T-helper 9 cell (primary cell): Measurements from ENCODE around the gene TMEM236.
"Not testable (repeated sequence)": the region's sequence is repeated elsewhere in the genome, so short reads cannot be mapped to it uniquely, and the experiment has no call there.

Experiments
- DNase-seq: peaks from one replicate; pipeline ENCODE4 v3.0.0-alpha.2; 2020
- total RNA-seq, 2 donors: gene quantifications; one replicate each; lab custom pipeline; 2026; lab: John Stamatoyannopoulos, UW

Gene TMEM236, protein sequence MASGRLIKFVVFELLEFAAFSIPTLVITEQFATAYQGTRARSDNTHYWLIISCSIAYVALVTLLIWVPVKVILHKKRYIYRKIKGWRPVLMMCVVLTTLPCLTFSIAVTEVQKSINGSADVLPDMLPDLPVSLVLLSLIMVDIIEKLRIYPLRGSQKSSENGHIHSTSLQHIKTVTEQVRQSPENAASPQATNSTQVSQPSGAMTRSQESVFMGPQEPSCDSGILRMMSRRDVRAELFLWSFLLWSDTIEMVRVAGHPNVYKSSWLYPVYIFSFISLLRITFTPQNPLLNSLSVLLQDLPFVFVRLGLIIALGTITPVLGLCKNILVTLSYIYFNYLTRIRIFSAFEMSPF
- total RNA-seq: 0.84 to 1.2 reads per million in 2 donors

DNA sequence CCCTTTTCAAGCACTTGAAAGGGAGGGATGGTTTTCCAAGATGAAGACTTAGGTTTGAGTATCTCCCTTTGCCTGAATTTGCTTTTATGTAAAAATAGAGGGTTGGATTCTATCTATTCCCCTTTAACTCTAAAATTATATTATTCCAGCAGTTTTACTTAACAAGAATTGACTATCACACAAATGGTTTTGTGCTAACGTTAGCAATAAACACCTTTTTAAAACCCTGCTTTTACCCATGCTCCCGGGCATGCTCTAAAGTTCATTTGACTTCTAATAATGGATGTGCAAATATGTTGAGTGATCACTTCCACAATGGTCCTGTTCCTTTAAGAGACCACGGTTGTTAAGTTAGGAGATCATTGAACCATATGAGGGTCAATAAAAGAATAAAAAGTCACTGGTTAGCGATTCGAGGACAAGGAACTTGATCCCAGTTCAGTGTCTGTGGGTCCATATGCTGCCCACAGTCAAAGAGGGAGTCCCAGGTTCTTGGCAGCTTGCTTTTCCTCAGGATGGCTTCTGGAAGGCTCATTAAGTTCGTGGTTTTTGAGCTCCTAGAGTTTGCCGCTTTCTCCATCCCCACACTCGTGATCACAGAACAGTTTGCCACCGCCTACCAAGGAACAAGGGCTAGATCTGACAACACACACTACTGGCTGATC is at the start of gene TMEM236:
Gene TMEM236, plus strand, starts transcription at position 421 of the 665 bp plus-strand sequence. Its CDS starts 95 bp downstream, at position 516.
- DNase-seq: no peak

DNA sequence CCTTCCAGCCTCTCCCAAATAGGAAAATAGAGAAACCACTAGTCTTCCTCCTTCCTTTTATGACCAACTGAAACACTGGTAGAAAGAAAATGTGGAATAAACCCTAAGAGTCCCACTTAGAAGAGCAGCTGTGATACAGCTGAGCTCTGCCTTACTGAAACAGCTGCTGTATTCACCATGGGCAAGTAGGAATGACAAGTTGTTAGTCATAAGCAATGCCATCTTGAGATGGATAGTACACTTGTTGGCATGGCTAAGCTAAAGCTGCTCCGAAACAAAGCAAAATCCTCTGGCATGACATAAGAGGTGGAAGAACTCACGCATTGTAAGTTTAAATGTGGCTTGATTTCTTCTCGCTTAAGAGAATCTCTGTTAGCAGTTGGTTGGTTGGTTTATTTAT is 48.3 kb upstream of the TMEM236 start:
- DNase-seq: no peak

DNA sequence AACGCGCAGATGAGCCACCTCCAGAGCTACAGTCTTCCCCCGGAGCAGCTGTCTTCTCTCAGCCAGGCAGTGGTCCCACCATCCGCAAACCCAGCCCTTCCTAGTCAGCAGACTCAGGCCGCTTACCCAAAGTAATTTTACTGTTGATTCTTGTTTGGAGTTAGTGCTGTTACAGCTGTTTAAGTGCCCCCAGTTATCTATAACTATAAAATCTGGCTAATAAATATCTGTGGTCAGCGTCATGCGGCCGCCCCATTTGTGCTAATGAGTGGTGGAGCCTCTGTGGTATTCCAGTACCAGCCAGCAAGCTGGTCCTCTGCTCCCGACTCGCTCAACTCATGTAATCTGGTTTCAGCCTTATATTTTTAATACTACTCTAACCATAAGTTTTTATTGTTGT is 43.2 kb upstream of the TMEM236 start:
- DNase-seq: no peak

DNA sequence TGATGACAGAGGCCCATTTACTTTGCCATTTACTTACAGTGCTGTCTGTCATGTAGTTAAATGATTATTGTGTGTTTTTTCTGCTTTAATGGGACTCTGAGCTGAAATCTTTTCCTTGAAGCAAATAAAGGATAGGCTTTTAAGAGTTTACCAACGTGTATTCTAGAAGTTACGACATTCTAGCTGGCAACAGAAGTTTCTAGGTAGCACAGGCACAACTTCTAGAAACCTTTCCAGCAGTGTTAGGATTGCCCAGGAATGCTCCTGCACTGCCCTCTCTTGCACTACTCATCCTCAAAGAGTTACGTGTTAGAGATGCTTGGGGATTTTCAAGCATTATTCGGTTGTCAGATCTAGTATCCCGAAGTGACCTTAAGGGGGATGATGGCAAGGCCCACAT is 42.5 kb upstream of the TMEM236 start:
- DNase-seq: no peak

DNA sequence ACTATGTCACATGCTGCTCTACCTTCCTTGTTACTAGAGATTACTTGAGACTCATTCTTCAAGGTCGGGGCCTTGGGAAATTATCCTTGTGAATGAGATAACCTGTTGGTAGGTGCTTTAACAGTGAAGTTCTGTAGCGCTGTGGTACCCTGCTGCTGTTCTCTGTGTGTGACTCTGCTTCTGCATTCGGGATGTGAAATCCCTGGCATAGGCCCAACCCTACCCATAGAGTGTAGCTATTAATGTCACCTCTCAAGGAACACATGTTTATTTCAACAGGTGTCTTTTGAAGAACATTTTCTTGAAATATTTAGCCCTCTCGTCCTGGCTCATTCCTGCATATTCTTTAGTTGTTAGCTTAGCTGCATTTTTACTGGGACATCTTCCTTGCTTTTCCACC is 41.8 kb upstream of the TMEM236 start:
- DNase-seq: no peak

DNA sequence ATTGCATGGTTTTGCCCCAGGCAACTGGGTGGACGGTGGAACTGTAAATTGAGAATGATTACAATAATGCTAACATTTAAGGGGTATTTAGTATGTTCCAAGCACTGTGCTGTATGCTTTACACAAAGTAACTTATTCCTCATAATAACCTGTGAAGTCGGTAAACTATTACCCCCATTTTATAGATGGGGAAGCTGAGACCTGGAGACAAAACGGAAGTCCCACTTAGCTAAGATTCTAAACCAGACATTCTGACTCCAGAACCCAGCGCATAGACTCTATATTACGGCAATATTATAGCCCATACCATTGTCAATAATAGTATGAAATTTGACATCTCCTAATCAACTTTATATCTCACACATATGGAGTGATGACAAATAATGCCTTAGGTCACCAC is 39.9 kb upstream of the TMEM236 start:
- no peak for DNase-seq

DNA sequence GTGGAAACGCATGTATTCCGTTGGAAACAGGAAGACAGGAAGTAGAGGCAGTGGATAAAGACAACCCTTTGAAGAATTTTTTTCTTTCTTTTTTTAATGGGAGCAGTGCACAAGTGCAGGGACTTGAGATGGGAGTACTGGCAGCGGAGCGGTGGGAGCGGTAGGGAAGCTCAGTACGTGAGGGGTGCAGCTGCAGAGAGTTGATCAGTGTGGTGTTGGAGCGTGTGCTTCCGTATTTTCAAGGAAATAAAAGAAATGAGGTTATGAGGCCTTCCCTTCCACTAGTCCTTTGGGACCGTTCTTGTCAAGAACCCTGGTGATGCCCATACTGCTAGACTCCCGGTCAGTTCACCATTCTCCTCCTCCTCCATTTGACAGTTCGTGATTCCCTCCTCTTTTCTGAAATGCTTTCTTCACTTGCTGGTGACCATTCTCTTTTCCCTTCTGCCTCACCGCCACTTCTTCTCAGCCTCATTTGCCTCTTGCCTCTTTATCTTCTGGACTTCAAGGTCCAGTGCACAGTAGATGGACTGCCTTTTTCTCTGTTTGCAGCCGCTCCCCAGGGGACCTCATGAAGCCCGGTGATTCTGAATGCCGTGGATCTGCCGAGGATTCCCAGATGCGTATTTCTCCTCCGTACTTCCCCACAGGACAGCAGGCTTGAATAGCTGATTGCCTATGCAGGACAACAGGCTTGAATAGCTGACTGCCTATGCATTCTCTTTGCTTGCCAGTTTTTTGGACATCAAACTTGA is 39.1 kb upstream of the TMEM236 start:
- DNase-seq: no peak

DNA sequence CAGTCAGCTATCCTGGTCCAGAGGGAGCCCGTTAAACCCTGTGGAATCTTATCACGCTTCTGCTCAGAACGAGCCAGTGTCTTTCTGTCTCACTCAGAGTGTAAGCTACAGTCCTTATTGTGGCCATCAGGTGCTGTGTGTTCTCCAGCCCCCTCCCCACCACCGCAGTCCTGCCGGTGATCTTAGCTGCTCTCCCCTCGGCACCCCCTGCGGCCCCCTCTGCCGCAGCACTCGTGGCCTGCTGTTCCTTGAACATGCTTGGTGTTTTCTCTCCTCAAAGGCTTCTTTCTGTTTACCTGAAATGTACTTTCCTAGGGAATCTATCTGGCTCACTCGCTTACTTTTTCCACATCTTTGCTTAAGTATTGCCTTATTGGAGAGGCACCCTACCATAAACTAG is 38.2 kb upstream of the TMEM236 start:
- DNase-seq: no peak

DNA sequence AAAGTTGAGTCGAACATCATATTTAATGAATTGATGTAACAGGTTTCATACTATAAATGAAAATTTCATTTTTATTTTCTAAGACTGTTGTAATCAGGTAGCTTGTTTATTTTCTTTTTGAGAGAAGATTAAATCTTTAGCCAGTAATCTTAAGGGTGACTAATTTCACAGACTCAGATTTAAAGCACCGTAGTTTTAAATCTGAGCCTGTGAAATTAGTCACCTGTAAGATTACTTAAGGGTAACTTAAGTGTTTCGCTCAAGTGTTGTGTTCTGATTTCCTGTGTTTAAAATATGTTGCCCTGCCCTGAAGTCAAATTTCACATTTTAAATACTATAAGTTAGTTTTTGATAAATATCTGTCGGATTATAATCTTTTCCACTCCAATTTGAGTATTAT is 35.8 kb upstream of the TMEM236 start:
- no peak for DNase-seq

DNA sequence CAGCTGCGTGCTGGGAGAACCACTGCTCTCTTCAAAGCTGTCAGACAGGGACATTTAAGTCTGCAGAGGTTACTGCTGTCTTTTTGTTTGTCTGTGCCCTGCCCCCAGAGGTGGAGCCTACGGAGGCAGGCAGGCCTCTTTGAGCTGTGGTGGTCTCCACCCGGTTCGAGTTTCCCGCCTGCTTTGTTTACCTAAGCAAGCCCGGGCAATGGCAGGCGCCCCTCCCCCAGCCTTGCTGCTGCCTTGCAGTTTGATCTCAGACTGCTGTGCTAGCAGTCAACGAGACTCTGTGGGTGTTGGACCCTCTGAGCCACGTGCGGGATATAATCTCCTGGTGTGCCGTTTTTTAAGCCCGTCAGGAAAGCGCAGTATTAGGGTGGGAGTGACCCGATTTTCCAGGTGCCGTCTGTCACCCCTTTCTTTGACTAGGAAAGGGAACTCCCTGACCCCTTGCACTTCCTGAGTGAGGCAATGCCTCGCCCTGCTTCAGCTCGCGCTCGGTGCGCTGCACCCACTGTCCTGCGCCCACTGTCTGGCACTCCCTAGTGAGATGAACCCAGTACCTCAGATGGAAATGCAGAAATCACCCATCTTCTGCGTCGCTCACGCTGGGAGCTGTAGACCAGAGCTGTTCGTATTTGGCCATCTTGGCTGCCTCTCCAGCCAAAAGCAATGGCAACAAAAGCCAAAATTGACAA is 29.5 kb upstream of the TMEM236 start:
- not testable (repeated sequence) for DNase-seq

DNA sequence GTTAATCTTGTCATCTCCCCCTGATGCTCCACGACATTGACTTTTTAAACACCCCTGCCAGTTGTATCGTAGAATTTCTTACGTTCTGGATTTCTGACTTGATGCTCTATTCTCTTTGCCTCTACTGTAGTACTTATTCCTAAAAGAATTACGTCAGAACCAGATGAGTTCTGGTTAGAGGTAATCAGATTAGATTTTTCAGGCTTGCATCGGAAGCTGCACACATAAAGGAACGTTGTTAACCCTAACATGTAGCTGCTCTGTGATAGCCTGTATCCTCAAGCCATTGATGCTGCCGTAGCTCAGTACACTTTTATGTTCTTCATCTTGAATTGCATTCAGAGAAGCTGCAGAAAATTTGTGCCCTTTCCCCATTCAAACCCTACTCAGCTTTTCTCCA is 26.3 kb upstream of the TMEM236 start:
- DNase-seq: no peak

DNA sequence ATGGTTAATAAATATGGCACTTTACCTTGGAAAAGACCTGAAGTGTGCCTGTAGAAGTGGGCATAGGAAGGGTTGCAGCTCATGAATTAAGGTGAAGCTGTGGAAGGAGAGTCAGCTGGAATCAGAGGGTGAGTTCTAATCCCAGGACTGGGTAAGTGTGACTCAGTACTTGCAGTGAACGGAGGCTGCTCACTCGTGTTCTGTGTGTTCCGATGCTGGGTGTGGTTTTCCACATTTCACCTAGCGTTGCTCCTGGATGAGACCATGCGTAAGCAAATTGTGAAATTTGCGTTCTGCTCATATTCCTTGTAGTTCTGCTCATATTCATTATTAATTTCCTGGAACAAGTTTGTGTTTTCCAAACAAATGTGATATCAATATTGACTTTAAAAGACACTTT is 22.4 kb upstream of the TMEM236 start:
- no peak for DNase-seq

DNA sequence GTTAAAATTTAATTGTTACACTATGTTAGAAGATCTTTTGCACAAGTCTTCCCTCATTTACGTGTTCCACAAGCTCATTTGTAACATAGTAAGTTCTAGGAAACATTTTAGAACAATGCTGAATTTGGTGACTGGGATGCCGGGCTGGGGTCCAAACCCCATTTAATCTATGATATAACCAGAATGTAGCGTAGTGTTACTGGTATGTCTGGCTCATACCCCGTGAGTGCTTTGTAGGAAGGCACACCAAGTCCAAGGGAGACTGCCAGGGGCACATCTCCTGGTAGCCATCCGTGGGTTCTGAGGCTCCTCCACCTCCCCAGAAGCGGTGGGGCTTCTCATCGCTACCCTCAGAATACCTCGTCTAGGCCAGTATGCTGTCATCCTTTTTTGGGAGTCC is 21.3 kb upstream of the TMEM236 start:
- no peak for DNase-seq

DNA sequence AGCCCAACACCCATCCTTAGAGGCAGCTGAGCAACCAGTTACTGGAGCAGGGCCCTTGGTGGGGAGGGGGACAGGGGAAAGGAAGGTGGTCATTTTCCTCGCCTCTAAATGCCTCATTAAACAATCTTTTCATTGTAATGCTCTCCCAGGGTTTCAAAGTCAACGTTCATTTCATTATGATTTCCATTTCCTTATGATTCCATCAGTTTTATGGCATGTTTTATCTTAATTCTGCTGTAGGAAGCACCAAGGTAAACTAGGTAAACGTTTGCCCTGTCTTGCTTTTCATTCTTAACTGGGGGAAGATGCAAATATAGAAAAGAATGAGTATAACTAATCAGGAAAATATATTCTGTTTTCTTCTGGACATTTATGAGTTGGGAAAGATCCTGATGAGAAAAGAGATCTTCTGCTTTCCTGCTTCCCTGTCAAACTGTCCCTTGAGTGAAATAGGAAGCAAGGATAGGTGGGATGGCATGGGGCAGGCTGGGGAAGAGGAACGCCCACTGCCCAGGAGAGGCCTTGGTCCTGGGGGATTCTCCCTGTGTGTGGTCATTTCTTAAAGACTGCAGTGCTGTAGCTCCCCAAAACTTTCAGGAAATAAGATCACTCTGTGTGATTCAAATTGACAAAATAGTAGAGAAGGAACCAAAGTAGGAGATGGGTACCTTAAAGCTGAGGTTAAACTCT is 20.5 kb upstream of the TMEM236 start:
- DNase-seq: no peak

DNA sequence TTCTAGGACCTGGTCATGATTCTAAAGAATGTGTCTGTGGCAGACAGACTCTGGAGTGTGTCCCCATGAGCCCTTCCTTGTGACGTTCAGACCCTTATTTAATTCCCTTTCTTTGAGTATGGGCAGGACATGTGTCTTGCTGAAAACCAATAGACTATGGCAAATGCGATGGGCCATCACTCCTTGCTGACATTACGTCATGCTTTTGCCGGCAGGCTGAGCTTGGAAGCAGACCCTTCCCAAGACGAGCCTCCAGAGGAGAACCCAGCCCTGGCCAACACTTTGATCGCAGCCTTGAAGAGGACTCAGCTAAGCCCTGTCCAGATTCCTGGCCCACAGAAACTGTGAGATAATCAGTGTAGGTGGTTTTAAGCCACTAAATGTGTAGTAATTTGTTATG is 18.4 kb upstream of the TMEM236 start:
- no peak for DNase-seq

DNA sequence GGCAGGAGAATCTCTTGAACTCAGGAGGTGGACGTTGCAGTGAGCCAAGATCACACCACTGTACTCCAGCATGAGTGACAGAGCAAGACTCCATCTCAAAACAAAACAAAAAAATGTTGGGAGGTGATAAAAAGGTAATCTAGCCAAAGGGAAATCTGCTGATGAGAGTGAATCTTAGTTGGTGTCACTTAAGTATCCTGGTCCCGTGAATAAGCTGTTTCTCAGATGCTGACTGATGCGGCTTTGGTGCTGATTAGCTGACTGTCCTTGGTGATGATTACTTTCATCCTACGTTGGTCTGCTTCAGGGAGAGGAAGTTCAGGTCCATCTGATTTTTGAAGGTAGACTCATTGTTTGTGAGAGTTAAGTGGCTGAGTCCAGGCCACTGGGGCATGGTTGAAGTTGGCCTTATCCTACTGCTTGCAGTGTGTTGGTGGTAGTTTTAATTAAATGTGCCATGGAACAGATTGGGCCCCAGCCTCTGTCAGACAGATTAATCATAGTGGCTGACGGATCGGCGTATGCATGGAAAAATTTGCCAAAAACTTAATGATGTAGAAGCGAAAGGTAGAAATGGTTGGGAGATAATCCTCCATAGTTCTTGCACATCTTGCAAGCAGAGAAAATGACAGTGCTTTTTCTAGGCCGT is 17.4 kb upstream of the TMEM236 start:
- no peak for DNase-seq

DNA sequence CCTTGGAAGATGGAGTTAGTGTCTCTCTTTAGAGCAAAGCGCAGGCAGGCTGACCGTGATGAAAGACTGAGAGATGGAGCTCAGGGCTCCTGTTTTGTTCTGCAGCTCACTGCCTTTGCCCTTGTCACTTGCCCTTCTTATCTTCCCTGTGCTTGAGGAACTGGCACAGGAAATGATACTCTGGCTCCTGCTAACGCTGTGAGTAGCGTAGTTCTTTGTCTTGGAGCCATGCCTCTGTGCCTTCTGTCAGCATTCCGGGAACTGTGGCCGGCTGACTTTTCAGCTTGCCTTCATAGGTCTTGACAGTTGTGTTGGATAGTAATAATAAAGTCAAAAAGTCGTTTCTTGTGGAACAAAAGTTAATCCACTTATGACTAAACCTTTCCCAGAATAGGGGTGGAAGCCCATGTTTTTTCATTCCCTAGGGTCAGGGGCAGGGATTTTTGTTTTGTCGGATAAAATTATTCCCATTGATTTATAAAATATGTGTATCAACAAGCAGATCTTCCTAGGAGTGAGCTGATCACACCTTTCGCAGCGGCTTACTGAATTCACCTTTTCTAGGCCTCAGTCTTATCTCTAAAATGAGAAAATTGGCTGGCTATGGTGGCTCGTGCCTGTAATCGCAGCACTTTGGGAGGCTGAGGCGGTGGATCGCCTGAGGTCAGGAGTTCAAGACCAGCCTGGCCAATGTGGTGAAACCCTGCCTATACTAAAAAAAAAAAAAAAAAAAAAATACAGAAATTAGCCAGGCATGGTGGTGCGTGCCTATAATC is 16.6 kb upstream of the TMEM236 start:
- no peak for DNase-seq

DNA sequence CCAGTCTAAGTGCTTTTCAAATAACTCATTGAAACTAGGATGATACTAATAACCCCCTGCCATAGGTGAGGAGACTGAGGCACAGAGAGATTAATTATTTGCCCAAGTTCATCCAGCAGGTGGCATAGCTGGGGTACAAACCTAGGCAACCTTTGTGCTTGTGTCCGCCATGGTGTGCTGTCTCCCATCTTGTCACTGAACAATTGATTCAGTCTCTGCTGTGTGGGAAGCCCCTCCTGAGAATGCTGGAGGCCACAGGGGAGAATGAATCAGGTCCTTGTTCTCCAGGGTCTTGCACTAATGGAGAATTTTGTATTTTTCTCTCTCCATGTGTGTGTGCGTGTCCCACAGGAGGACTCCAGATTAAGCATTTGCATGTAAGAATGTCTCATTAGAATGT is 15.8 kb upstream of the TMEM236 start:
- DNase-seq: no peak

DNA sequence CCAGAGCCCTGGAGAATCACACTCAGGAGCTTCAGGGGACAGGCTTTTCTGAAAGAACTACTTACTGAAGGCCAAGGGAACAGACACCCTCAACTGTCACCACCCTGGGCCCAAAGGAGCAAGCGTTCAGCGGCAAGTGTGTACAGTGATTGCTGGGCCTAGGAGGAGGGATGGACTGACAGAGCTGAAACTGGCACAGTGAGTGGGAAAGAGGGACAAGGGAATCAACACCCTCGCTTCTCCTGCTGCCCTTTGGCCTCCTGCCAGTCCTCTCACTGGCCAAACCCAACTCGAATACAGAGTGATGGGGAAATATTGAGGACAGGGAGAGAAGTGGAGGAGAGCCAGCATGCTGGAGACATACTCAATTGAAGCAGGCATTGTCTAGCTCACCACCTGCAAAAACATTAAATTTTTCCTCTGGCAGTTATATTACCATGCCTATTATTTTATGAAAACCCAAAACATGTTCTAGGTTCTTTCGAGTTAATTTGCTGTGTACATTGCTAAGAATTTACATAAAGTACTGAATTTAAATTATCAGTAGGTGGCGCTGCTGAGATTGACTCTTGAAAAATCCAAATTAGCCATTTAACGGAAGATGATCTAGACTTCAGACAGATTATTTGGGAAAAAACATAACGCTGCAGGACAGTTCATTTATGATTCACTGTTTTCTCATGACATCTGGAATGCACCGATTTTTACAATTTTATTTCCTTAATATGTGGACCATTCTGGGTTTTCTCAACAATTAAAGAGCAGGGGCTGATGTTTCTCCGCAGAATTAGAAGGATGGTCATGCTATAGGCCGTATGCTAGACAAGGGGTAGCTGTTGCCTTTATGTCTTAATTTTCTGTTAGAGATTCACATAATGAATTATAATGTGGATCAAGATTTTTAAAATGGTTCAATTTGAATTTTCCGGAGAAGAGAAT is 14.7 kb upstream of the TMEM236 start:
- DNase-seq: no peak

DNA sequence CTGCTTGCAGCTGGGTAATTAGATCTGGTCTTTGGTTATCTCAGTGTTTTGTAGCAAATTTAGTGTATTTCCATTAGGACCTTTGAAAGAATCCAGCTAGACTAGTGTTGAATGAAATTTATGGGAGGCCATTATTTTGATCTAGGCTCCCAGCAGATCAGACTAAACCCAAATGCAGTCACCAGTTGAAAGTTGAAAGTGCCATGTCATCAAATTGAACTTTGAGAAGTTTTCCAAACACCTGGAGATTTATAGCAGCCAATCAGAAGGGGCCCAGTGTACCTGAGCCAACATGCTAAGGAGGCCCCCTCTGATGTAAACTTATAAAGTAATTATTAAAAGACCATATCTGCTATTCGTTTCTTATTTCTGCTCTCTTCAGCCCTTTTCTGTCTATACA is 11.3 kb upstream of the TMEM236 start:
- no peak for DNase-seq
